CMK (cell line): ENCODE measurements around the gene DYNLT1.
A peak's percentile ranks its signal among the peaks of the same experiment; 100 is the strongest.
"Not testable (repeated sequence)": the region's sequence is repeated elsewhere in the genome, so short reads cannot be mapped to it uniquely, and the experiment has no call there.

Experiments
- DNase-seq: peaks from one replicate; pipeline ENCODE4 v3.0.0-alpha.2; 2010; ENCODE audit warnings: low read depth

The DYNLT1 gene

DNA sequence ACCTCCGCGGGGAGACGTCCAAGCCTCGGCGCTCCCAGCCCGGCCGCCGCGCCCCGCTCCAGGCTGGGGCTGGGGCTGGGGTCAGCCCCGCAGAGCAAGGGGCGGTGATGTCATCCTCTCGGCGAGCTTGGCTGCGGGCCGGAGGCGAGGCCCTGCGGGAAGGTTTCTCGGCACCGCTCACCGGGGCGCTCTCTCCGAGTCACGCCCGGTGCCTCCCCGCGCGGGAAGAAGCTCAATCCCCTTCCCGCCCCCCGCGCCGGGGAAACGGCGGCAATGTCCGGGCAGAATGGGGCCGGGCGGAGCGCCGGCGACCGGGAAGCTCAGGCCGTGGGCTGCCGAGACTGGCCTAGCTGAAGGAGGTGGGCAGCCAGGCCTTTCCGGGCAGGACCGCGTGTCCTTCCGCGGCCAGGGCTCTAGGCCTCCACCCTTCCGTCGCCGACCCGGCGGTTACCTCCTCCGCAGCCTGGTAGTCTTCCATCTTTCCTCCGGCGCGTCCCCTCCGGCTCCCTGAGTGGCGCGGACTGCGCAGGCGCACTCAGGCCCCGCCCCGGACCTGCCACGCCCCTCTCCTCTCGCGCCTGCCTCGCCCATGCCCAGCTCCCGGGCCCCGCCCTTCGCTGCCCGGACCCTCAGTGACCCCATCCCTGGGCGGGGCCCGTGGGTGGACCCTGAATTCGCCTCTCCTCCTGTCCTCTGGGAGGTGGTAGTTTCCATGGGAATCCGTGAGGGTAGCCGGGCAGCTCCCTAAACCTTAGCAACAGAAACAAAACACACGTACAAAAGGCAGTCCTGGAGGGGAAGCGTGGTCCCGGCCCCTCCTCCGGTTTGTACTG, at the start of gene DYNLT1:
Gene DYNLT1, minus strand, starts transcription at position 513 of the 833 bp plus-strand sequence. Its CDS starts 35 bp downstream, at position 478.
- peak; percentile 93 for DNase-seq

DNA sequence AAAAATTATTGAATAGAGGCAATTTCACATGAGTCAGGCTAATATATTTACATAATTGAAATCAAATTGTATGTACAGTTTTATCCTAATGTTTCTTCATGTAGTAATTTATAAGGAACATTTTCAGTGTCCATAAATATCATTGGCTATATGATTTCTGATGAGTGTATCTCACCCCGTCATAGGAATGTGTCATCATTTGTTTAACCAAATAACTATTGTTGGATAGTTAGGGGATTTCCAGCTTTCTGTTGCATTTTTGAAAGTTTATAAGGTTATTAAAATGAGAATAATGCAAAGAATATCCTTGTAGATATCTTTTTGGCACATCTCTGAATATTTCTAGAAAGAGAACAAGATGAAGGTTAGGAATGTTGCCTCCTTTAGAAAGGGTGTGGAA, 44.3 kb upstream of the DYNLT1 start:
- no peak for DNase-seq

DNA sequence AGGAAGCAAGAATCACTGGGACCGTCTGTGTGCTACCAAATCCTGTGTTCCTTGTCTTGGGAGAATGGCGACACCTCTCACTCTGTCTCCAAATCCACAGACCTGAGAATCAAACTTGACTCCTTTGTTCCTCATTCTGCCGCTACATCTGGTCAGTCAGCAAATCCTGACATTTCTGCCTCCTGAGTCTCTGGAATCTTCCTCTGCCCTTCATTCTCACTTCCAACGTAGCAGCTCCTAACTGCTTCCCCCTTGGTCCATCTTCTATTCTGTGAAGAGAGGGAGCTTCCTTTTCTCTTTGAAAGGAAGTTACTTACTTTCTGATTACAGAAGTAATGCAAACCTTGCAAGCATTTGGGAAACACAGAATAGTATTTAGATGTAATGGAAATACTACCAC, 43.0 kb upstream of the DYNLT1 start:
- DNase-seq = no peak

DNA sequence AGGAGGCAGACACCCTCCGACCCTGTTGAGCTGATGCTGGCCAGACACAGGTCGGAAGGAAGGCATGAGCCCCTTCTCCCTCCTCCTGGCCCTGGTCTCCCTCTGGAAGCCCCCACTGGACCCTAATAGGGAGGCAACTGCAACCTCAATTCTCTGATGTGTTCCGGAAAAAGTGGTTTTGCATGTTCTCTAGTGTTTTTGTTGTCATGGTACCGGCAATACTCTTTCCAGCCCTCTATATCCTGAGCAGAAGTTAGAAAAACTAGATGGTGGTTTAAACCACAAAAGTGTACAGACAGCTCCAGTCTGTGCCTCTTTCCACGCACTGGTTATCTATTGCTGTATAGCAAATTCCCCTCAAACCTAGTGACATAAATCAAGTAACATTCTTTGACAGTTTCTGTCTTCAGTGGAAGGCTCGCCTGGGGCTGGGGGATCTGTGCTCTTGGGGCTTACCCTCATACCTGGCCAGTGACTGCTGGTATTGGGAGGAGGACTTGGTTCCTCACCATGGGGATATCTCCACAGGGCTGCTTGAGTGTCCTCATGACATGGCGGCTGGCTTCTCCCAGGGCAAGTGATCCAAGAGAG, 42.3 kb upstream of the DYNLT1 start:
- no peak for DNase-seq

- no peak for DNase-seq
Observed at GRCh38 chr6:158686311-158686710, 41.8 kb upstream of the DYNLT1 start.

DNA sequence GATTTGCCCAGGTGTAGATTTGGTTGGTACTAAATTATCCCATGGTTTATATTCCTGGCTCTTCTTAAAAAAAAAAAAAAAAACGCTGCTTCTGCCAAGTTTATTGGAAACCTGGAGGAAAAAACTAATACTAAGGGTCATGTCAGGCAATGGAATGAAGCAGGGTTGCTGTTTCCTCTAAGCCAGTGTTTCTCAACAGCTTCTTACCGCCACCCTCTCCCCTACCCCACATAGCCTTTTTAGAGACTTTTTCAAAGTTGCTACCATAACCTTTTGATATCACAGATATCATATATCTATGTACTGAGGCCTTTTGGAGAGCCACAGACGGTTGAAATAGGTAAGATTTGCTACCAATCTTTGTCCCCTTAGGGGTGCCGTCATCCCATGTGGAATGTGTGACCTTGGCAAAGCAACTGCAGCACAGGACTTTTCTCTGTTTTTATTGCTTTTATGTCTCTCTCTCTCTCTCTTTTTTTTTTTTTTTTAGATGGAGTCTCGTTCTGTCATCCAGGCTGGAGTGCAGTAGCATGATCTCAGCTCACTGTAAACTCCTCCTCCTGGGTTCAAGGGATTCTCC, 40.3 kb upstream of the DYNLT1 start:
- no peak for DNase-seq

DNA sequence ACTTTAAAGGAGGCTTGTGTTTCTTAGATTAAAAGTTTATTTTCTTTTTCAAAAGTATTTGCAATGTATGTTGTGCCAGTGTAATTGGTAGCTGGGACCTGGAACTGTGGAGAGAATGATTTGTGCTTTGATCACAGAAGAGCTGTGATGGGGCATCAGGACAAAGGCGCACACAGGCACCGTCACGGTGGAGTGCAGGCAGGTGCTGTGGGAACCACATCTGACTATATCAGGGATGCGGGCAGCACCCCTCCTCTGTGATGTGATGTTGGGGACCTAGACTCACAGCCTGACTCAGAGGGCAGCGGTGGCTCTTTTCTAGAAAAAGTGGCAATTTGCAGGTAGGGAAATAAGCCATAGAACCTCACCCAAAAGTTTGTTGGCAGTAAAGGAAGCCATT, 39.8 kb upstream of the DYNLT1 start:
- DNase-seq = no peak

- no peak for DNase-seq
Observed at GRCh38 chr6:158680481-158680880, 35.9 kb upstream of the DYNLT1 start.

DNA sequence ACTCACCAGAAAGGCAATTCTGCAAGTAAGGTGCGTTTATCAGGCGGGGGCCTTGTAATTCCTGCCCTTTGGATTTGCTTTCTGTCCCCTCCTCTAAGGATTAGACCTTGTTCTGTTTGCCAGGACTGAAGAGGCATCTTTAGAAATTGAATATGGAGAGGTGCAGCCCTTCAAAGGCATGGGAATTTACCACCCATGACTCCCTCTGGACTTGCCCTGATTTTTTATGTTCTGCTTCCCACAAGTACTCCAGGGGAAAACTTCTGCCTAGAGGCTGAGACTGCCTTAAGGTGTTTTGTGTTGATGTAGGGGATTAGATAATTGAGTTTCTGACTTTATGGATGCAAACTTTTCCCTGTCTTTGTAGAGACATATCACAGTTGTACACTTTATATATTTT, 35.5 kb upstream of the DYNLT1 start:
- DNase-seq = no peak

GRCh38 chr6:158677906-158678578, 33.5 kb upstream of the DYNLT1 start:
- DNase-seq = no peak

- DNase-seq = not testable (repeated sequence)
Observed at GRCh38 chr6:158677094-158677493, 32.6 kb upstream of the DYNLT1 start.

GRCh38 chr6:158674342-158675131, 30.0 kb upstream of the DYNLT1 start:
- no peak for DNase-seq

DNA sequence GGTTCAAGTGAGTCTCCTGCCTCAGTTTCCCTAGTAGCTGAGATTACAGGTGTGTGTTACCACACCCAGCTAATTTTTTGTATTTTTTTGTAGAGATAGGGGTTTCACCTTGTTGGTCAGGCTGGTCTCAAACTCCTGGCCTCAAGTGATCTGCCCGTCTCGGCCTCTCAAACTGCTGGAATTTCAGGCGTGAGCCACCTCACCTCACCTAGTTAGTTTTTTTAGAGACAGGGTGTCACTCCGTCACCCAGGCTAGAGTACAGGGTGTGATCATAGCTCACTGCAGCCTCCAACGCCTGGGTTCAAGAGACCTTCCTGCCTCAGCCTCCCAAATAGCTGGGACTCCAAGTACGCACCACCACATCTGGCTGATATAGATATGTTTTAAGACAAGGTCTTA, 28.2 kb upstream of the DYNLT1 start:
- no peak for DNase-seq

DNA sequence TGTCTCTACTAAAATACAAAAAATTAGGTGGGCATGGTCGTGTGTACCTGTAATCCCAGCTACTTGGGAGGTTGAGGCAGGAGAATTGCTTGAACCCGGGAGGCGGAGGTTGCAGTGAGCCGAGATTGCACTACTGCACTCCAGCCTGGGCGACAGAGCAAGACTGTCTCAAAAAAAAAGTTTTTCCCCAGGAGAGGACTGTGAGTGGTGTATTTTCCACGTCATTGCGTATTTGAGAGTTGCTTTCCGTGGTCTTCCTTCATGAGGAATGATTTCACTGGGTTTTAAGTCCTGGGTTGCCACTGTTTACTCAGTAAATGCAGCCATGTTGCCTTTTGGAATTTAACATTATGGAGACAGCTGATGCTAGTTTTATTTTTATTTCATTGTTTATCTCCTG, 27.6 kb upstream of the DYNLT1 start:
- not testable (repeated sequence) for DNase-seq

- DNase-seq = no peak
Observed at GRCh38 chr6:158669145-158670035, 24.8 kb upstream of the DYNLT1 start.

- DNase-seq = no peak
Observed at GRCh38 chr6:158668707-158669103, 24.2 kb upstream of the DYNLT1 start.

- DNase-seq = no peak
Observed at GRCh38 chr6:158667360-158667981, 22.9 kb upstream of the DYNLT1 start.

DNA sequence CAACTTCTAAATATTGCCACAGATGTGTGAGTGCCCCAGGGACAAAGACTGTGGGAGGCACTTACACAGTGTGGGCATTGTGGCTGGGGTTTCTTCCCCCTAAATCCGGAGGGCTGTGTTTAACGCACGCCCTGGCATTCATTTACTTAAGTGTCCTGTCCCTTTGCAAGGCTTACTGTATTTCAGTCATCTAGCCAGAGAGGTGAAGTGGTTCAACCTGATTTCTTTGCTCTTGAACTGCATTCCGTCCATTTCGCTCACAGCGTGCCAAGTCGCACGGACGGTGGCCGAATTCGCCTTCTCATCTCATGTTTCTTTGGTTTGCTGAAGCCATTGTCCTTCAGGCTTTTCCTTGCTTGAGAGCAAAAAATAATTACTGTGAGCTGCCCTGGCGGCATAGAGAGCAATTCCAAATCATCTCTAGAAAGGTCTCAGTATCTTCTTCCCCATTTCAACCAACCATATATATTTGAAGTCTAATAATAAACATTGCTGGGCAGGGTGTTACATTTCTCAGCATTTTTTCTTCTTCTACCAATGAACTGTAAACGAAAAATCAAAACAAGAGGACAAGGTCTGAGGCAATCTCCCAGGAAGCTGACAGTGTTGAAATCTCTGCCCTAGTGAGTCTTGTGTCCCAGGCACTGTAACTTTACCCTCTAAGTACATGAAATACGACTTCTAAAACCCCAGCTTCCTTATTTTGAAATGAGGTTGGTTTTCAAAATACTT, 22.3 kb upstream of the DYNLT1 start:
- no peak for DNase-seq

DNA sequence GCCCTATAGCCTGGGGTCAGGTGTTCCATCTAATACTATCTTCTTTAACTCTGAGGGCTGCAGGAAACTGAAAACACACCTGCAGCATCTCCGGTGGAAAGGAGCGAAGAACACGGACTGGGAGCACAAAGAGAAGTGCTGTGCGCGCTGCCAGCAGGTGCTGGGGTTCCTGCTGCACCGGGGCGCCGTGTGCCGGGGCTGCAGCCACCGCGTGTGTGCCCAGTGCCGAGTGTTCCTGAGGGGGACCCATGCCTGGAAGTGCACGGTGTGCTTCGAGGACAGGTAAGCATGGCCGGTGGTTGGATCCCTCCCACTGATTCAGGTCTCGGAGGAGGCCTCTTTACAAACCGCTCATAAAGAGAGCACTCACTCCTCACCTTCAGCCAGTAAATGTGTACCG, 20.8 kb upstream of the DYNLT1 start:
- no peak for DNase-seq
